Inferior parietal cortex (tissue), 1 donor: ENCODE measurements around the gene MED10.

Source experiments
- DNase-seq: peaks from one replicate; pipeline ENCODE4 v3.0.0-alpha.2; 2016; ENCODE audit errors: extremely low spot score

The MED10 gene

DNA sequence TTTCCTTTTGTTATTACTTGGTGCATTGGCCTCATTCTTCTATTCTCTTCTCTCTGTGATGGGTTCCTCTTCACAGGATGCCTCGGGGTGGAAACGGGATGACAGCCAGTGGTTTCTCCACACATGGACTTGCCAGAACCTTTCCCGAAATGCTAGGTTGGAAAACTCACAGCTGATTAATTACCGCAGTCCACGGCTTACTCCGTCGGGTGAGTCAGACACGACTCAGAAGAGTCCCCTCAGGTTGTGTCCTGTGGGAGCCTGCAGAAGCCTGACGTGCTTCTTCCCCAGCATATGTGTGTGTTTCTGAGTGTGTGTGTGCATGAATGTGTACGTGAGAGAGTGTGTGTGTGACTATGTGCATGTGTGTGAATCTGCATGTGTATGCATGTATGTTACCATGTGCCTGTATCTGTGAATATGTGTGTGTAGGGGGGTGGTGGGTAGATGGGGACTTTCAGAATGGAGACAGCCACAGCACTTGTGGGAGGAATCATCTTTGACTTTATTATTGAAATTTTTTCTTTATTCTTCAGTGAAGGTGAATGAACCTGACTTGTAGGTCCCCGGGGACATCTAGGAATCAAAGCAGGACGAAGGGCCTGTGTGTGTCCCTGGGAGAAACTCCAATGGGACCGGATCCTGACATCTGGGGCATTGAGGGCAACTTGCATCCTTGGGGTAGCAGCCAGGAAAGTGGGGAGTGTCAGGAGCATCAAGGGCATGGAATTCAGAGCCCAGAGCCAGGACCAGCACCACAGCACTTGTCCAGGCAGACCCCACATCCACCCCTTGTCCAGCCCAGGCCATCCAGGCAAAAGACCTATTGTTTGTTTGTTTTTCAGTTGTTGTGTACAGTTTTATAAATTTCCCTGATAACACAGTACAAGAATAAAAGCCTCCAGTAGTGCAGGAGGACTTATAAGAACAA is 21.9 kb upstream of the MED10 start:
- no peak for DNase-seq

- no peak for DNase-seq
Measured at GRCh38 chr5:6398570-6399230, 20.4 kb upstream of the MED10 start.

- DNase-seq: no peak
Measured at GRCh38 chr5:6397536-6398269, 19.4 kb upstream of the MED10 start.

- no peak for DNase-seq
Measured at GRCh38 chr5:6396836-6397535, 18.6 kb upstream of the MED10 start.

DNA sequence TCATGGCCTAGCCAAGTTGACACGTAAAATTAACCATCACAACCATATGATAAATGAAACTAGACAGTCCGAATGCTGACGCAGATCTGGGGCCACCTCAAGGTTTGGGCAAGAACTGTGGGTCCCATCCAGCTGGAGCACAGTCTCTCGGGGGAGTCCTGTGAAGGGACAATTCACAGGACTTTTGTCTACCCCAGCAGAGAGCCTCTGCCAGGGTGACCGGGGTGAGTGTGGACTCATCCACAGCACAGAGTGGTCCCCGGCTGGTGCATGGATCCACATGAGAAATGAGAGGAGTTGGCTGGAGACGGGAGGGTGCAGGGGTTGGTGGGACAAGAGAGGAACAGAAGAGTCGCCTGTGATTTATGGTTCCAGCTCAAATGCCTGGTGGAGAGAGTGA is 17.7 kb upstream of the MED10 start:
- no peak for DNase-seq

- no peak for DNase-seq
Measured at GRCh38 chr5:6395621-6396020, 17.3 kb upstream of the MED10 start.

DNA sequence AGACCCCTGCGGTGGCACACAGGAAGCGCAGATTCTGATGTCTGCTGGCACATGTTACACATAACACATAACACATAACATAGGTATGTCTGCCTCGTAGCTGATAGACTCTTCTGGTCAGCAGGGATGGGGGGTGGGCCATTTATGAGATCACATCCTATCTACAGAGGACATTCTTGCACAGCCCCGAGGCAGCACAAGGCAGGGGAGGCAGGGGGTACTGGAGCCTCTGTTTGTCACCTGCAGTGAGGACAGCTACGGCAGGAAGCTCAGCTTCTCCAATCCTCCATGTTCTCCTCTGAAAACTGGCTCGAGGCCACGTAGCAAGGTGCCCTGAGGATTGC is 16.7 kb upstream of the MED10 start:
- DNase-seq: no peak

DNA sequence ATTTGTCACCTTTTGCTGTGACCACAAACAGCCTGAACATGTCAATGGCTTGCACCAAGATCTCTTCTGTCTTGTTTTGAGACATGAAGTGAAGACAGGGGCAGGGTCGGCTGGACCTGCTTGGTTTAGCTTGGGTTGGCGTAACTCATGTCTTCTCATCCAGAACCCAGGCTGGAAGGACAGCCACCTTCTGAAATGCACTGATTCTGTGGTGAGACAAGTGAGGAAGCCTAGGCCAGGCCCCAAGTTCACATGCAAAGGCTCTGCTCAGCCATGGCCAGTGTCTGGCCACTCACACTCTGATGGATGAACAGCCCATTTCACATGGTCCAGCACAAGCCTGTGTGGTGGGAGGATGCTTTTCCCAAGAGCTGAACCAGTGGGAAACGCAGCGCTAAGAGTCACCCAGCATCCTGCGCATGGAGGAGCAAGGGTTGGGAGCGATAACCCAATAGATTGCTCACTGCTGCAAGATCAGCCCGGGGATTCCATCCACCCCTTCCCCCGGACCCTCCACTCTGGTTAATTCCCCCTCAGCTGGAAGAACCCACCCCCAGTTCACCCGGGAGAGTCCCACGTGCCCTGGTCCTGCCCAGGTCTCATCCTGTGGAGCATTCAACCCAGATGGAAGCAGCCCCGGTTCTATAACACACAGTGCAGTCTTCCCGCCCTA is 16.2 kb upstream of the MED10 start:
- no peak for DNase-seq

GRCh38 chr5:6393596-6394194 is 15.3 kb upstream of the MED10 start:
- no peak for DNase-seq

DNA sequence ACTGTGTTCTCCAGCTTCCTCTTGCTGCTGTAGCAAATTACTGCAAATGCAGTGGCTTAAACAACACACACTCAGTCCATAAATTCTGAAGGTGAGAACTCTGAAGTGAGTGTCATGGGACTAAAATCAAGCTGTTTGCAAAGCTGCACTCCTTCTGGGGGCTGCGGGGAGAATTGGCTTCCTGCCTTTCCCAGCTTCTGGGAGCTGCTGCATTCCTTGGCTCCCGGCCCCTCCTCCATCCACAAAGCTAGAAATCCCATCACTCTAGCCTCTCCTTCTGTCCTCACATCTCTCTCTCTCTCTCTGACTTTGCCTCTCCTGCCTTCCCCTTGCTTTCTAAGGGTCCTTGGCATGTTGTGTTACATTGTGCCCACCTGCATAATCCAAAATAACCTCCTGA is 14.2 kb upstream of the MED10 start:
- DNase-seq: no peak

- DNase-seq: no peak
Measured at GRCh38 chr5:6391151-6391550, 12.8 kb upstream of the MED10 start.

GRCh38 chr5:6389946-6390530 is 11.7 kb upstream of the MED10 start:
- DNase-seq: no peak

GRCh38 chr5:6389397-6389796 is 11.1 kb upstream of the MED10 start:
- DNase-seq: no peak

DNA sequence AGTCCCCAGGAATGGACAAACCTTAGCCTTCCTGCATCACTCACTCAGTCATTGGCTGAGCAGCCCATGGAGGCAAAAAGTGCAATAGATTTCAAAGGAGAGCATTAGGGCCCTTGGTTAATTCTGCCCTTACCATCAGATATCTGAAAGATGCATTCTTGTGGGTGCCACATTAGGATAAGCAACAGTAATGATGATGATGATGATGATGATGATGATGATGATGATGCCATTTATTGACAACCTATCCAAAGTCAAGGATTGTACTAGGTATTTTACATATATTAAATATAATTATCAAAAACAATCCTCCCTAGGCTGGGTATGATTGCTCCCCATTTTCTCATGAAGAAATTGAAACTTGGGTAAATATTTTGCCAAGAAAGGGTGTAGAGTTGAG is 9.6 kb upstream of the MED10 start:
- no peak for DNase-seq

- DNase-seq: no peak
Measured at GRCh38 chr5:6386271-6386670, 7.9 kb upstream of the MED10 start.

DNA sequence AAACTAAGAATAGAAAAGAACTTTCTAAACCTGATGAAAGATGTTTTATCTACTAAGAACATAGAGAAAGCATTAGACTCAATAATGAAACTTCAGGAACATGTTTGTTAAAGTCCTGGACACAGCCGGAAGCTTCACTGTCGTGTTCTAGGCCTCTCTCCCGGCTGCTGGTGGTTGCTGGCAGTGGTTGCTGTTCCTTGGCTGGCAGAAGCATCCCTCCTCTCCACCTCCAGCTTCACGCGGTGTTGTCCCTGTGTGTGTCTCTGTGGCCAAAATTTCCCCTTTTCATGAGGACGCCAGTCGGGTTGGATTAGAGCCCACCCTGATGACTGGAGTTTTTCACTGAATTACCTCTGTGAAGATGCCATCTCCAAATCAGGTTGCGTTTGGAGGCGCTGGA is 6.5 kb upstream of the MED10 start:
- no peak for DNase-seq

- no peak for DNase-seq
Measured at GRCh38 chr5:6383376-6383775, 5.0 kb upstream of the MED10 start.

- no peak for DNase-seq
Measured at GRCh38 chr5:6379246-6379645, 899 bp upstream of the MED10 start.

GRCh38 chr5:6378766-6379103 is 388 bp upstream of the MED10 start:
- no peak for DNase-seq

DNA sequence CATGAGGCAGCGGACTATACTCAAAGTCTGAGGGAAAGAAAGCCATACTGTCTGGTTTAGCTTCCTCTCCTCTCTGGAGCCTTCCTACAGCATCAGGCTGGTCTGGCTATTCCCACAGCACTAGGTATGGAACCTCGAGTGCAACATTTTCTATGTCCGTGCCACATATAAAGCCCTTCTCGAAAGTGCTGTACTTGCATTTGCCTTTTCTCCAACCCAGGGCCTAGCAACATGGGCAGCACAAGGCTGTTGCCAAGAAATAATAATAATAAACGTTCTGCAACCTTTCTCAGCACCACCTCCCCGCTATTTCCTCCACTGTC is 804 bp downstream of the MED10 start:
- DNase-seq: no peak

DNA sequence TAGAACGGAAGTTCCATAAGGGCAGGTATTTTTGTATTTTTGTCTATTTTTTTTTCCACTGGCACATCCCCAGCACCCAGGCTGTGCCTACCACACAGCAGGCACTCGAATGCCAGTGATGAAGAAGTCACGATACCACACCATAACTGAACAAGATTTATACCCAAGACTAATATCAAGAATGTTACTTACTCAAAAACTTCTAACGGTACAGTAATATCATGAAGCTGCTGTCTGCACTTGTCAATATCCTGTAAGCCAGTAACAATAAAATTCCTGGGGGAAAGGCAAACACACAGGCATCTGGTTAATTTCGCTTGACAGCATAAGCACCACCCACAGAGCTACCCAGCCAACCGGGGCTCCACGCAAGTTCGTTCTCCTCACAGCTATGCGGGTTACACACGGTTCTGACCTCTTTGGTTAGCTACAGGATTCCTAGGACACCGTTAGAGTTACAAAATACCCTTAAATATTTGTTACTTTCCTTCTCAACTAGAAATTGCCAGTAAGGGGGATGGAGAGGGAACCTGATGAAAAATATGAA is 1.3 kb downstream of the MED10 start:
- no peak for DNase-seq
